Measurements from ENCODE around the gene AGPAT2.

GRCh38 chr9:136671254-136671614 lies 16.0 kb downstream of the AGPAT2 start:
- TF ChIP-seq CTCF (conservative IDR thresholded peaks at IDR 0.05) (no peak), ZFX (IDR thresholded peaks at IDR 0.05) (no peak)

Measured in C4-2B (cell line).